ENCODE data around the gene CDCA7. TPM values are rescaled to one million over a fixed set of nuclear protein-coding genes. Genes with fewer than 3 reads are reported as not detected.

CDCA7 gene
- polyA plus RNA-seq, 4 donors = 4.7 to 94.7 (median 28.4) TPM

- DNase-seq = no peak
- 12 to 55% (median 25%) methylated on average over 4 of the region's 4 CpGs for WGBS, 3 donors
- Histone ChIP-seq H3K4me1 (ENCODE audit: control insufficient read depth in 3 of 3, insufficient read depth in 2 of 3, low read depth in 1 of 3, low read length in 2 of 3) (peaks cover 0 to 6% (median 0%) of the 10 kb centered on the region in 3 donors), H3K9me3 (ENCODE audit: control insufficient read depth in 2 of 2, insufficient read depth in 1 of 2, low read depth in 1 of 2, low read length in 1 of 2) (no peaks in the 10 kb centered on the region), H3K4me3 (ENCODE audit: low read depth in 1 of 3, low read length in 3 of 3) (no peak overlapping the region), H3K36me3 (ENCODE audit: control insufficient read depth in 3 of 3, insufficient read depth in 2 of 3, low read depth in 1 of 3, low read length in 3 of 3) (peaks cover 0 to 3% (median 0%) of the 10 kb centered on the region in 3 donors), H3K27me3 (ENCODE audit: control insufficient read depth in 3 of 3, insufficient read depth in 3 of 3, low read length in 3 of 3) (peaks cover 0 to 3% (median 0%) of the 10 kb centered on the region in 3 donors), H3K27ac (ENCODE audit: low read depth in 1 of 3, low read length in 2 of 3) (no peak overlapping the region)
- FAIRE-seq = no peak
These were observed 2.8 kb upstream of the CDCA7 start for GRCh38 chr2:173351879-173352278.

GRCh38 chr2:173353556-173353955 is 1.1 kb upstream of the CDCA7 start:
- H3K27ac ChIP-seq (ENCODE audit: low read depth in 1 of 3, low read length in 2 of 3) = peak overlapping the region in 1 of 3 donors; percentile 10
- 9 to 33% (median 19%) methylated on average over 5 of the region's 5 CpGs for WGBS, 3 donors

DNA sequence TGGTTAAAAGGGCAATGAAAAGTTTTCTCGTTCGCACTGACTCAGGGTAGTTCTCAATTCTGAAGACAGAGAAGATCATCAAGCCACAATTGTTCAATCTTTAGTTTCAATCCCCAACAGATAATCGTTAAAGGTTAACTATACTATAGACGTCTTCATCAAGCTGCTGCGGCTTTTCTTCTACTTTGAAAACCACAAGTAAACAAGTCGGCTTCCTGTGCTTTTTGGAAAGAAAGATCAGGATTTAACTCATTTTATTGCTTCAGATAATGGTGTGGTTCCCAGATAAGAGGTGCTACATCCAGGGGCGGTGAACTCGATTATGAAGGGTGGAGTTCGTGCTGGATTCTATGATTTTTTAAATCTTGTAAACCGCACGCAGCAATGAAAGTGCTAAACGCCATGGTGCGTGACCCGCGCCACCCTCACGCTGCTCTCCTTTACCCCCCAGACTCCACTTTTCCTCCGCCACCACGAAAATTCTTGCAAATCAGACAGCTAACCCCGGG is 545 bp upstream of the CDCA7 start:
- H3K27me3 ChIP-seq (ENCODE audit: control insufficient read depth in 3 of 3, insufficient read depth in 3 of 3, low read length in 3 of 3) = peaks cover 0 to 3% (median 0%) of the 10 kb centered on the region in 3 donors

More at GRCh38 chr2:173353556-173353955, 1.1 kb upstream of the CDCA7 start:
- Histone ChIP-seq H3K36me3 (ENCODE audit: control insufficient read depth in 3 of 3, insufficient read depth in 2 of 3, low read depth in 1 of 3, low read length in 3 of 3) (peaks cover 0 to 3% (median 0%) of the 10 kb centered on the region in 3 donors), H3K4me1 (ENCODE audit: control insufficient read depth in 3 of 3, insufficient read depth in 2 of 3, low read depth in 1 of 3, low read length in 2 of 3) (peaks cover 0 to 3% (median 0%) of the 10 kb centered on the region in 3 donors), H3K9me3 (ENCODE audit: control insufficient read depth in 2 of 2, insufficient read depth in 1 of 2, low read depth in 1 of 2, low read length in 1 of 2) (no peaks in the 10 kb centered on the region), H3K27me3 (ENCODE audit: control insufficient read depth in 3 of 3, insufficient read depth in 3 of 3, low read length in 3 of 3) (peaks cover 0 to 3% (median 0%) of the 10 kb centered on the region in 3 donors), H3K4me3 (ENCODE audit: low read depth in 1 of 3, low read length in 3 of 3) (peak overlapping the region in 1 of 3 donors; percentile 71)
- peak in 1 of 2 donors; percentile 42 for DNase-seq
- no peak for FAIRE-seq

GRCh38 chr2:173355132-173355865 is 627 bp downstream of the CDCA7 start:
- peak overlapping the region; percentile 45 to 71 (median 70) for H3K4me3 ChIP-seq (ENCODE audit: low read depth in 1 of 3, low read length in 3 of 3)
- peaks cover 0 to 9% (median 0%) of the 10 kb centered on the region in 3 donors for H3K36me3 ChIP-seq (ENCODE audit: control insufficient read depth in 3 of 3, insufficient read depth in 2 of 3, low read depth in 1 of 3, low read length in 3 of 3)
- 0% methylated on average over 52 to 59 of the region's 59 CpGs for WGBS, 3 donors
- peaks cover 0 to 3% (median 2%) of the 10 kb centered on the region in 3 donors for H3K4me1 ChIP-seq (ENCODE audit: control insufficient read depth in 3 of 3, insufficient read depth in 2 of 3, low read depth in 1 of 3, low read length in 2 of 3)
- DNase-seq (peak; percentile 57 to 75), FAIRE-seq (no peak)
- H3K27me3 ChIP-seq (ENCODE audit: control insufficient read depth in 3 of 3, insufficient read depth in 3 of 3, low read length in 3 of 3) = peaks cover 0 to 3% (median 0%) of the 10 kb centered on the region in 3 donors
- peak overlapping the region; percentile 17 to 73 (median 63) for H3K27ac ChIP-seq (ENCODE audit: low read depth in 1 of 3, low read length in 2 of 3)
- H3K9me3 ChIP-seq (ENCODE audit: control insufficient read depth in 2 of 2, insufficient read depth in 1 of 2, low read depth in 1 of 2, low read length in 1 of 2) = no peaks in the 10 kb centered on the region

More for the DNA sequence above, 545 bp upstream of the CDCA7 start:
- H3K36me3 ChIP-seq (ENCODE audit: control insufficient read depth in 3 of 3, insufficient read depth in 2 of 3, low read depth in 1 of 3, low read length in 3 of 3) = peaks cover 0 to 3% (median 0%) of the 10 kb centered on the region in 3 donors
- DNase-seq = peak in 1 of 2 donors; percentile 28
- peaks cover 0 to 3% (median 0%) of the 10 kb centered on the region in 3 donors for H3K4me1 ChIP-seq (ENCODE audit: control insufficient read depth in 3 of 3, insufficient read depth in 2 of 3, low read depth in 1 of 3, low read length in 2 of 3)
- H3K27ac ChIP-seq (ENCODE audit: low read depth in 1 of 3, low read length in 2 of 3) = peak overlapping the region in 2 of 3 donors; percentile 63 to 78
- 0 to 1% (median 0%) methylated on average over 19 of the region's 19 CpGs for WGBS, 3 donors
- peak overlapping the region; percentile 45 to 71 (median 70) for H3K4me3 ChIP-seq (ENCODE audit: low read depth in 1 of 3, low read length in 3 of 3)
- FAIRE-seq = no peak
- H3K9me3 ChIP-seq (ENCODE audit: control insufficient read depth in 2 of 2, insufficient read depth in 1 of 2, low read depth in 1 of 2, low read length in 1 of 2) = no peaks in the 10 kb centered on the region

DNA sequence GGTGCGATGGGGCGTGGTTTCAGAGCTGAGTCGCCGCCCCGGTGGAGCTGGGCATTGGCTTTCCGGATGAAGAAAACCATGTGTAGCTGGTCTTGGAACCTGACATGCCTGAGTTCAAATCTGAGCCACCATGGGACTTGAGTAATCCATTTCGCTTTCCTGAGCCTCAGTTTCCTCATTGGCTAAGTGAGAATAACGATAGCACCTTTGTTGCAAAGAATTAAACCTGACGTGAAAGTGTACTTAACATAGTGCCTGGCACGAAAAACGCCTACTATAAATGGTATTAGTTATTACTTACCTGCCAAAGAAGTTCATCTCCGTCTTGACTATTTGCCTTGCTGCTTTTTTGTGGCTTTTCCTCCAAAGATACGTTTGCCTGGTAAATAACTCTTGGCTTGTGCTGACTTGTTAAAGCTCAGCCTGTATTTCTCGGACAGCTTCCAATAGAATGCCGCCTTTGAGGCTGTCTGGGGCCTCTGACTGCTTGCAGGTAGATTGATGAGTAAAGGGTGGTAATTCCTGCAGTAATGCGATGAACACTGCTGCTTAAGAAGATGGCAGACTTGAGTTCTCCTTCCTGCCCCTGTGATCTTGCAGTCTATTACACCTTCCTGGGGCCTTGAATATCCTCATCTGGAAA is 1.3 kb downstream of the CDCA7 start:
- Histone ChIP-seq H3K4me1 (ENCODE audit: control insufficient read depth in 3 of 3, insufficient read depth in 2 of 3, low read depth in 1 of 3, low read length in 2 of 3) (peaks cover 0 to 3% (median 2%) of the 10 kb centered on the region in 3 donors), H3K27me3 (ENCODE audit: control insufficient read depth in 3 of 3, insufficient read depth in 3 of 3, low read length in 3 of 3) (peaks cover 0 to 3% (median 0%) of the 10 kb centered on the region in 3 donors), H3K36me3 (ENCODE audit: control insufficient read depth in 3 of 3, insufficient read depth in 2 of 3, low read depth in 1 of 3, low read length in 3 of 3) (peaks cover 0 to 12% (median 0%) of the 10 kb centered on the region in 3 donors), H3K4me3 (ENCODE audit: low read depth in 1 of 3, low read length in 3 of 3) (peak overlapping the region; percentile 45 to 71 (median 70)), H3K27ac (ENCODE audit: low read depth in 1 of 3, low read length in 2 of 3) (peak overlapping the region in 1 of 3 donors; percentile 21), H3K9me3 (ENCODE audit: control insufficient read depth in 2 of 2, insufficient read depth in 1 of 2, low read depth in 1 of 2, low read length in 1 of 2) (no peaks in the 10 kb centered on the region)
- DNase-seq = peak; percentile 17 to 32
- FAIRE-seq = no peak
- 5 to 25% (median 10%) methylated on average over 16 of the region's 16 CpGs for WGBS, 3 donors

DNA sequence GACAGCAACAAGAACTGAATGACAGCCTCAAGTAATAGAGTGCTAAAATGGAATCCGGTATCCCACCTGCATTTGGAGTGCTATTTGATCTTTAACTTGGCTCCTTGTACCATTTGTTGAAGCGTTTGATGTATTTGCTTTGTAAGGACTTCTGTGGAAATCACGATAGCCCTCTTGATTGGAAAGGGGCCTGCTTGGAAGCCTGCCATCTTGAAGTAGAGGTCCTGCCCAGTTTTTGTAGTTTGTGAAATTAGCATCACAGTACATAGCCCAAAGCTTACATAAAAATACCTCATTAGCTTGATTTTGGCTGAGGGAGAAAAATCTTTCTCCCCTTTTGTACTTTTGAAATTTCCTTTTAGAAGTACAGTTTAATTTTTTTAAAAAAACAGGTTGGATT is 2.7 kb downstream of the CDCA7 start:
- H3K27me3 ChIP-seq (ENCODE audit: control insufficient read depth in 3 of 3, insufficient read depth in 3 of 3, low read length in 3 of 3) = peaks cover 0 to 3% (median 0%) of the 10 kb centered on the region in 3 donors

GRCh38 chr2:173358616-173359015 is 3.9 kb downstream of the CDCA7 start:
- Histone ChIP-seq H3K9me3 (ENCODE audit: control insufficient read depth in 2 of 2, insufficient read depth in 1 of 2, low read depth in 1 of 2, low read length in 1 of 2) (no peaks in the 10 kb centered on the region), H3K27ac (ENCODE audit: low read depth in 1 of 3, low read length in 2 of 3) (no peak overlapping the region), H3K36me3 (ENCODE audit: control insufficient read depth in 3 of 3, insufficient read depth in 2 of 3, low read depth in 1 of 3, low read length in 3 of 3) (peaks cover 0 to 17% (median 0%) of the 10 kb centered on the region in 3 donors), H3K4me1 (ENCODE audit: control insufficient read depth in 3 of 3, insufficient read depth in 2 of 3, low read depth in 1 of 3, low read length in 2 of 3) (peaks cover 0 to 2% (median 0%) of the 10 kb centered on the region in 3 donors), H3K27me3 (ENCODE audit: control insufficient read depth in 3 of 3, insufficient read depth in 3 of 3, low read length in 3 of 3) (peaks cover 0 to 3% (median 0%) of the 10 kb centered on the region in 3 donors), H3K4me3 (ENCODE audit: low read depth in 1 of 3, low read length in 3 of 3) (no peak overlapping the region)
- WGBS, 3 donors = 9 to 52% (median 24%) methylated on average over 5 of the region's 5 CpGs
- FAIRE-seq (no peak), DNase-seq (no peak)

More for the DNA sequence above, 2.7 kb downstream of the CDCA7 start:
- Histone ChIP-seq H3K27ac (ENCODE audit: low read depth in 1 of 3, low read length in 2 of 3) (no peak overlapping the region), H3K4me1 (ENCODE audit: control insufficient read depth in 3 of 3, insufficient read depth in 2 of 3, low read depth in 1 of 3, low read length in 2 of 3) (peaks cover 0 to 3% (median 2%) of the 10 kb centered on the region in 3 donors), H3K9me3 (ENCODE audit: control insufficient read depth in 2 of 2, insufficient read depth in 1 of 2, low read depth in 1 of 2, low read length in 1 of 2) (no peaks in the 10 kb centered on the region), H3K36me3 (ENCODE audit: control insufficient read depth in 3 of 3, insufficient read depth in 2 of 3, low read depth in 1 of 3, low read length in 3 of 3) (peaks cover 0 to 12% (median 0%) of the 10 kb centered on the region in 3 donors), H3K4me3 (ENCODE audit: low read depth in 1 of 3, low read length in 3 of 3) (no peak overlapping the region)
- 12 to 58% (median 32%) methylated on average over 3 of the region's 3 CpGs for WGBS, 3 donors
- no peak for FAIRE-seq
- no peak for DNase-seq

DNA sequence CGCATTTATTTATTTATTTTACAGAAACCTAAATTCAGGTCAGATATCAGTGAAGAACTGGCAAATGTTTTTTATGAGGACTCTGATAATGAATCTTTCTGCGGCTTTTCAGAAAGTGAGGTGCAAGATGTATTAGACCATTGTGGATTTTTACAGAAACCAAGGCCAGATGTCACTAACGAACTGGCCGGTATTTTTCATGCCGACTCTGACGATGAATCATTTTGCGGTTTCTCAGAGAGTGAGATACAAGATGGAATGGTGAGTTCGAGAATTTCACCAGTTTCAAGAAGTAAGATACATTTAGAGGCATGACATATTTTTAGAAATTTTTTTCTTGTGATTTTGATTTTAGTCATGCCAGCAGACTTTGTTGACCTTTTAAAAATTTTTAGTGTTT is 4.6 kb downstream of the CDCA7 start:
- no peak for FAIRE-seq
- no peak overlapping the region for H3K4me3 ChIP-seq (ENCODE audit: low read depth in 1 of 3, low read length in 3 of 3)
- H3K9me3 ChIP-seq (ENCODE audit: control insufficient read depth in 2 of 2, insufficient read depth in 1 of 2, low read depth in 1 of 2, low read length in 1 of 2) = no peaks in the 10 kb centered on the region
- H3K4me1 ChIP-seq (ENCODE audit: control insufficient read depth in 3 of 3, insufficient read depth in 2 of 3, low read depth in 1 of 3, low read length in 2 of 3) = peaks cover 0 to 2% (median 0%) of the 10 kb centered on the region in 3 donors
- H3K27me3 ChIP-seq (ENCODE audit: control insufficient read depth in 3 of 3, insufficient read depth in 3 of 3, low read length in 3 of 3) = peaks cover 0 to 3% (median 0%) of the 10 kb centered on the region in 3 donors
- no peak overlapping the region for H3K27ac ChIP-seq (ENCODE audit: low read depth in 1 of 3, low read length in 2 of 3)
- WGBS, 3 donors = 22 to 65% (median 30%) methylated on average over 8 of the region's 8 CpGs
- H3K36me3 ChIP-seq (ENCODE audit: control insufficient read depth in 3 of 3, insufficient read depth in 2 of 3, low read depth in 1 of 3, low read length in 3 of 3) = peaks cover 0 to 20% (median 0%) of the 10 kb centered on the region in 3 donors
- DNase-seq = peak in 1 of 2 donors; percentile 22

Data from small intestine (tissue), 7 donors.